Left lung (tissue), 10 donors: ENCODE measurements around the gene DIP2B. TPM values are rescaled to one million over a fixed set of nuclear protein-coding genes. Genes with fewer than 3 reads are reported as not detected.

Source experiments
- ATAC-seq: fragments of 200-7000 bp; cut with Tn5 transposase; one replicate; pipeline ENCODE4 v1.9.1; 2020; ENCODE audit warnings: moderate library complexity
- DNase-seq, 4 donors: peaks; one replicate each; pipeline ENCODE4 v3.0.0-alpha.2; 2013 to 2020
- H3K27ac ChIP-seq, 2 donors: fragments of 200-600 bp; sonication (generic) in 1 of 2; one replicate each; pipeline versions ENCODE4 v1.5.0 to v1.8.0; 2020 to 2021
- H3K27me3 ChIP-seq, 2 donors: fragments of 200-600 bp; sonication (generic) in 1 of 2; one replicate each; pipeline versions ENCODE4 v1.5.0 to v1.8.0; 2020 to 2021
- H3K36me3 ChIP-seq, 2 donors: fragments of 200-600 bp; sonication (generic) in 1 of 2; one replicate each; pipeline versions ENCODE4 v1.5.0 to v1.8.0; 2020 to 2021
- H3K4me1 ChIP-seq, 2 donors: fragments of 200-600 bp; one replicate each; pipeline ENCODE4 v1.8.0; 2021
- H3K4me3 ChIP-seq, 2 donors: fragments of 200-600 bp; sonication (generic) in 1 of 2; one replicate each; pipeline versions ENCODE4 v1.5.0 to v1.8.0; 2020 to 2021; ENCODE audit warnings: mild to moderate bottlenecking in 1 of 2
- H3K9me3 ChIP-seq, 2 donors: fragments of 200-600 bp; sonication (generic) in 1 of 2; one replicate each; pipeline versions ENCODE4 v1.5.0 to v1.8.0; 2020 to 2021
- CTCF ChIP-seq, 2 donors: fragments of 200-600 bp; sonication (generic) in 1 of 2; IDR thresholded peaks; one replicate each; pipeline versions ENCODE4 v1.5.0 to v1.8.0; 2021; ENCODE audit warnings: antibody characterized with exemption in 2 of 2
- intact Hi-C, 2 donors: fragments of 100-400 bp; cut with DNase I; formaldehyde crosslinking; loops; one replicate each; pipeline versions ENCODE4 v1.11.2 to v1.14.2; 2022
- polyA plus RNA-seq, 6 donors: library from polyadenylated mRNA; unstranded; fragments of 120-200 nt; gene quantifications; one replicate each; pipeline ENCODE4 v1.2.1, GENCODE V29; 2013; ENCODE audit not compliant: insufficient read length in 6 of 6
- total RNA-seq, 2 donors: library from RNA; stranded (reverse); fragmentation: NEBNext Ultra II Directional; extraction: Animal tissue kit (Norgen Biotek cat#: 25700); gene quantifications; one replicate each; pipeline ENCODE4 v1.2.1, GENCODE V29; 2021
- donor health status: DM: no; HTN: yes; CAD: no.
- donor health status: DM: no; HTN: no; CAD: no.

The DIP2B gene
- total and polyA plus RNA-seq, 8 donors: 26.5 to 38.6 (median 33.8) TPM

- Histone ChIP-seq H3K27ac (no peak overlapping the region), H3K27me3 (no peaks in the 10 kb centered on the region), H3K36me3 (peaks cover 0 to 10% of the 10 kb centered on the region in 2 donors), H3K4me1 (peaks cover 0 to 14% of the 10 kb centered on the region in 2 donors), H3K9me3 (no peaks in the 10 kb centered on the region), H3K4me3 (no peak overlapping the region)
- intact Hi-C loops: no loop called here
- DNase-seq (no peak), ATAC-seq (no peak)
- TF ChIP-seq CTCF (IDR thresholded peaks at IDR 0.05): no peak
Measured at GRCh38 chr12:50661300-50662115, 156.7 kb downstream of the DIP2B start.

GRCh38 chr12:50662116-50662510, 157.3 kb downstream of the DIP2B start:
- DNase-seq (no peak), ATAC-seq (no peak)
- no peak for TF ChIP-seq CTCF (IDR thresholded peaks at IDR 0.05)
- Histone ChIP-seq H3K36me3 (peaks cover 0 to 10% of the 10 kb centered on the region in 2 donors), H3K27ac (no peak overlapping the region), H3K27me3 (no peaks in the 10 kb centered on the region), H3K9me3 (no peaks in the 10 kb centered on the region), H3K4me3 (no peak overlapping the region), H3K4me1 (peaks cover 0 to 14% of the 10 kb centered on the region in 2 donors)
- intact Hi-C loops: no loop called here

- no peak for ATAC-seq
- DNase-seq: no peak
- Histone ChIP-seq H3K4me1 (peaks cover 0 to 11% of the 10 kb centered on the region in 2 donors), H3K4me3 (no peak overlapping the region), H3K27me3 (no peaks in the 10 kb centered on the region), H3K27ac (no peak overlapping the region), H3K9me3 (no peaks in the 10 kb centered on the region), H3K36me3 (peaks cover 0 to 9% of the 10 kb centered on the region in 2 donors)
- TF ChIP-seq CTCF (IDR thresholded peaks at IDR 0.05): no peak
- intact Hi-C loops: no loop called here
Measured at GRCh38 chr12:50665170-50665569, 160.4 kb downstream of the DIP2B start.

- peaks cover 0 to 8% of the 10 kb centered on the region in 2 donors for H3K36me3 ChIP-seq
- H3K9me3 ChIP-seq: no peaks in the 10 kb centered on the region
- no peak overlapping the region for H3K27ac ChIP-seq
- no peaks in the 10 kb centered on the region for H3K27me3 ChIP-seq
- ATAC-seq: no peak
- intact Hi-C loops: no loop called here
- DNase-seq: no peak
- H3K4me3 ChIP-seq: no peak overlapping the region
- TF ChIP-seq CTCF (IDR thresholded peaks at IDR 0.05): no peak
- H3K4me1 ChIP-seq: peaks cover 0 to 11% of the 10 kb centered on the region in 2 donors
Measured at GRCh38 chr12:50665609-50666008, 160.8 kb downstream of the DIP2B start.

- DNase-seq (no peak), ATAC-seq (no peak)
- no peak overlapping the region for H3K4me3 ChIP-seq
- H3K27me3 ChIP-seq: no peaks in the 10 kb centered on the region
- no peak overlapping the region for H3K27ac ChIP-seq
- intact Hi-C loops: no loop called here
- peaks cover 0 to 11% of the 10 kb centered on the region in 2 donors for H3K4me1 ChIP-seq
- no peak for TF ChIP-seq CTCF (IDR thresholded peaks at IDR 0.05)
- H3K36me3 ChIP-seq: peaks cover 0 to 6% of the 10 kb centered on the region in 2 donors
- no peaks in the 10 kb centered on the region for H3K9me3 ChIP-seq
Measured at GRCh38 chr12:50666023-50666422, 161.2 kb downstream of the DIP2B start.
